ENCODE results near the gene CACNA1H.
A peak's percentile ranks its signal among the peaks of the same experiment; 100 is the strongest.
"Not testable (repeated sequence)": the region's sequence is repeated elsewhere in the genome, so short reads cannot be mapped to it uniquely, and the experiment has no call there.

Gene CACNA1H

GRCh38 chr16:1239575-1239974, 86.7 kb downstream of the CACNA1H start:
- not testable (repeated sequence) for H3K27ac Mint-ChIP-seq, H3K4me3 Mint-ChIP-seq, H3K4me1 Mint-ChIP-seq, DNase-seq, H3K9me3 Mint-ChIP-seq, H3K27me3 Mint-ChIP-seq, ATAC-seq

DNA sequence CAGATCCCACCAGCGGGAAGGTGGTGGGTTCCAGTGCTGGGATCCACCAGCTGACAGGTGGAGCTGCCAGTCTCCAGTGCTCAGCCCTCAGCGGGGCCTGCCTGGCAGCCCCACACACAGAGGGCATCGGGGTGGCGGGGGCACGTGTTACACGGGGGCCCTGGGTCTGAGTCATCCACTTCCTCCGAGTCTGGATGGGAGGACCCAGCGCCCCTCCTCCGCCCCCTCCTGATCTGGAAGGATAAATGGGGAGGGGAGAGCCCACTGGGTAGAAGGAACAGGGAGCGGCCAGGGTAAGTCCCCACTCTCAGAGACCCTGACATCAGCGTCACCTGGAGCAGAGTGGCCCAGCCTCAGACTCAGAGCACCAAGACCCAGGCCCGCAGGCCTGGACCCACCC, 87.5 kb downstream of the CACNA1H start, which contains the start of gene TPSAB1:
Gene TPSAB1, plus strand, starts transcription at position 270 of the 400 bp plus-strand sequence. CDS start 234 bp downstream, outside the sequence.
- not testable (repeated sequence) for H3K4me1 Mint-ChIP-seq, DNase-seq, H3K27ac Mint-ChIP-seq, H3K27me3 Mint-ChIP-seq, H3K4me3 Mint-ChIP-seq, ATAC-seq, H3K9me3 Mint-ChIP-seq

- H3K4me3 Mint-ChIP-seq, H3K27me3 Mint-ChIP-seq, H3K27ac Mint-ChIP-seq, H3K9me3 Mint-ChIP-seq, DNase-seq: not testable (repeated sequence)
- H3K4me1 Mint-ChIP-seq: peaks cover 14% of the 10 kb centered on the region
- peak; percentile 31 for ATAC-seq
These were observed 88.2 kb downstream of the CACNA1H start for GRCh38 chr16:1241081-1241480.

- Mint-ChIP-seq H3K4me1 (peaks cover 14% of the 10 kb centered on the region), H3K4me3 (peak overlapping the region in 1 of 2 donors; percentile 13), H3K27me3 (peaks cover 19% of the 10 kb centered on the region)
- DNase-seq, H3K9me3 Mint-ChIP-seq, H3K27ac Mint-ChIP-seq, ATAC-seq: not testable (repeated sequence)
These were observed 90.5 kb downstream of the CACNA1H start for GRCh38 chr16:1243363-1243762.

GRCh38 chr16:1243907-1244850, 91.3 kb downstream of the CACNA1H start:
- not testable (repeated sequence) for H3K4me3 Mint-ChIP-seq, ATAC-seq, H3K27ac Mint-ChIP-seq, H3K9me3 Mint-ChIP-seq
- DNase-seq: peak in 1 of 2 donors; percentile 8
- Mint-ChIP-seq H3K27me3 (peaks cover 19% of the 10 kb centered on the region), H3K4me1 (peaks cover 14% of the 10 kb centered on the region)

- peak in 1 of 2 donors; percentile 37 for DNase-seq
- ATAC-seq: peak; percentile 55
- Mint-ChIP-seq H3K4me1 (peaks cover 14% of the 10 kb centered on the region), H3K27me3 (peaks cover 19% of the 10 kb centered on the region), H3K4me3 (no peak overlapping the region), H3K9me3 (no peaks in the 10 kb centered on the region), H3K27ac (peak overlapping the region in 1 of 2 donors; percentile 19)
These were observed 92.0 kb downstream of the CACNA1H start for GRCh38 chr16:1244881-1245280.

- H3K27me3 Mint-ChIP-seq: peaks cover 19% of the 10 kb centered on the region
- H3K9me3 Mint-ChIP-seq: no peaks in the 10 kb centered on the region
- H3K27ac Mint-ChIP-seq: peak overlapping the region; percentile 40 to 82
- peaks cover 14% of the 10 kb centered on the region for H3K4me1 Mint-ChIP-seq
- no peak for DNase-seq
- peak overlapping the region in 1 of 2 donors; percentile 63 for H3K4me3 Mint-ChIP-seq
- no peak for ATAC-seq
These were observed 92.6 kb downstream of the CACNA1H start for GRCh38 chr16:1245452-1246020.

DNA sequence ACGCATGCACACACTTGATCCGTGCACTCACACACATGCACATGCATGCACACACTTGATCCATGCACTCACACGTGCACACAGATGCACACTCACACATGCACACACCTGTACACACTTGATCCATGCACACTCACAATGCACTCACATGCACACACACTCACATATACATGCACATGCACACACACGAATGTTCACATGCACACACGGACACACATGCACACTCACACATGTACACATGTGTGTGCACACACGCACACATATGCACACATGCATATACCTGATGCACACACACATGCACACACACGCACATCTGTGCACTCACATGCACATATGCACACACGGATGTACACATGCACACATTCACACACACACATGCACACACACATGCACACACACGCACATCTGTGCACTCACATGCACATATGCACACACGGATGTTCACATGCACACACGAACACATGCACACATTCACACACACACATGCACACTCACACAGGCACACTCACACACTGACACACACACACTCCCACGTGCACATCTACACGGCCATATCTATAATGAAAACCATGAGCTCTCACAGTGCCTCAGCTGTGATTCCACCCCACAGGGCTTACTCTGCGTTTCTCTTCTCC, 95.1 kb downstream of the CACNA1H start:
- not testable (repeated sequence) for H3K27ac Mint-ChIP-seq, H3K9me3 Mint-ChIP-seq, H3K4me3 Mint-ChIP-seq, ATAC-seq, DNase-seq
- H3K27me3 Mint-ChIP-seq: peaks cover 19% of the 10 kb centered on the region
- peaks cover 14% of the 10 kb centered on the region for H3K4me1 Mint-ChIP-seq

GRCh38 chr16:1249031-1249755, 96.3 kb downstream of the CACNA1H start:
- peaks cover 19% of the 10 kb centered on the region for H3K27me3 Mint-ChIP-seq
- not testable (repeated sequence) for H3K9me3 Mint-ChIP-seq, H3K4me3 Mint-ChIP-seq, H3K27ac Mint-ChIP-seq, DNase-seq
- peak; percentile 64 for ATAC-seq
- H3K4me1 Mint-ChIP-seq: peaks cover 14% of the 10 kb centered on the region

DNA sequence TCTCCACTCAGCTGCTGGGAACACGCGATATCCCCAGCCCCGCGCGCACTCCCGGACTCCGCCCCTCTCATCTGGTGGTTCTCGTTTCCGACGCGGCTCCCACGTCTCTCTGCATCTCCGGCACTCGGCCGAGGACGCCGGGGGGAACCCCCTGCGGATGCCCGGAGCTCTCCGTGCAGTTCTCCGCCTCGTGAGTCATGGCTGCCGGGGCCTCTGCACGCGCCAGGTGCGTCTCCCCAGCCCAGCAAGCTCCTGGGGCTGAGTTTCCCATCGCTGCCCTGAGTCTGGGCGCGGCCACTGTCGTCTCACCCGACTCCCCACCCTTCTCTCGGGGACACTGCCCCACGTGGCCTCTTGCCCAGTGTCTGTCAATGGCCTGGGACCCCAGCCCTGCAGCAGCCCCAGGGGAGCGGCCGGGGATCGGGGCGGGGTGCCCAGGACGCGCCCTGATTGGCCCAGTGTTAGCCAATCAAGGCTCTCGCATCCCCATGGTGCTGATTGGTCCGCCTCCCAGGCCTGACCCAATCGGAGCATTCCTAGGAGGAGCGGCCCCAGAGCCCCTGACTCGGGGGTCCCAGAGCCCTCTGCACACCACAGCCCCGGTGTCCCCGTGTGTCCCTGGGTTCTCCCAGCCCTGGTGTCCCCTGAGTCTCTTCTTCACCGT, 100.9 kb downstream of the CACNA1H start:
- H3K27me3 Mint-ChIP-seq, H3K9me3 Mint-ChIP-seq, H3K4me1 Mint-ChIP-seq, H3K4me3 Mint-ChIP-seq, H3K27ac Mint-ChIP-seq, DNase-seq: not testable (repeated sequence)
- peak; percentile 61 for ATAC-seq

DNA sequence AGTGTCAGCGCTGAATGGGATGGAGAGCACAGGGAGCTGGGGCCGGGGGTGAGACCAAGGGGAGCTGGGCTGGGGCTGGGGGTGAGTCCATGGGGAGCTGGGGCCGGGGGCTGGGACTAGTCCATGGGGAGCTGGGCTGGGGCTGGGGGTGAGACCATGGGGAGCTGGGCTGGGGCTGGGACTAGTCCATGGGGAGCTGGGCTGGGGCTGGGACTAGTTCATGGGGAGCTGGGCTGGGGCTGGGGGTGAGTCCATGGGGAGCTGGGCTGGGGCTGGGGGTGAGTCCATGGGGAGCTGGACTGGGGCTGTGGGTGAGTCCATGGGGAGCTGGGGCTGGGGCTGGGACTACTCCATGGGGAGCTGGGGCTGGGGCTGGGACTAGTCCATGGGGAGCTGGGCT, 101.9 kb downstream of the CACNA1H start:
- DNase-seq, H3K9me3 Mint-ChIP-seq, H3K27ac Mint-ChIP-seq, H3K4me1 Mint-ChIP-seq, ATAC-seq, H3K4me3 Mint-ChIP-seq: not testable (repeated sequence)
- peaks cover 18% of the 10 kb centered on the region for H3K27me3 Mint-ChIP-seq

- H3K4me1 Mint-ChIP-seq, ATAC-seq, H3K4me3 Mint-ChIP-seq, DNase-seq, H3K9me3 Mint-ChIP-seq, H3K27ac Mint-ChIP-seq: not testable (repeated sequence)
- H3K27me3 Mint-ChIP-seq: peaks cover 25% of the 10 kb centered on the region
These were observed 102.6 kb downstream of the CACNA1H start, which contains the start of gene TPSD1 for GRCh38 chr16:1255276-1256122. TSS of gene TPSD1 (plus strand) at chr16:1256069. CDS start at chr16:1256281, 212 bp downstream.

DNA sequence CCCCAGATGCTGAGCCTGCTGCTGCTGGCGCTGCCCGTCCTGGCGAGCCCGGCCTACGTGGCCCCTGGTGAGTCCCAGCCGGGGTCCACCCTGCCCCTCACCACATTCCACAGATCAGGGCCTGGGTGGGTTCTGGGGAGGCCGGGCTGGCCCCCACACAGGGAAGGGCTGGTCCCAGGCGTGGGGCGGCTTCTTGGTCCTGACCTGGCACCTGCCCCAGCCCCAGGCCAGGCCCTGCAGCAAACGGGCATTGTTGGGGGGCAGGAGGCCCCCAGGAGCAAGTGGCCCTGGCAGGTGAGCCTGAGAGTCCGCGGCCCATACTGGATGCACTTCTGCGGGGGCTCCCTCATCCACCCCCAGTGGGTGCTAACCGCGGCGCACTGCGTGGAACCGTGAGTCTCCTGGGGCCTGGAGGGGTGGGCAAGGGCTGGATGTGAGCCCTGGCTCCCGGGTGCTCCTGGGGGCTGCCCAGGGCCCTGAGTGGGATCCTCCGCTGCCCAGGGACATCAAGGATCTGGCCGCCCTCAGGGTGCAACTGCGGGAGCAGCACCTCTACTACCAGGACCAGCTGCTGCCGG, 103.5 kb downstream of the CACNA1H start:
- not testable (repeated sequence) for H3K27ac Mint-ChIP-seq, H3K9me3 Mint-ChIP-seq, H3K4me3 Mint-ChIP-seq, DNase-seq
- peaks cover 34% of the 10 kb centered on the region for H3K27me3 Mint-ChIP-seq
- ATAC-seq: peak; percentile 13
- peaks cover 12% of the 10 kb centered on the region for H3K4me1 Mint-ChIP-seq

All from stimulated activated naive CD8-positive, alpha-beta T cell treated with anti-CD3 and anti-CD28 coated beads, Interleukin-15, amount 100 ng/mL, for 72 hours (primary cell).